Natural killer cell (primary cell): ENCODE measurements around the gene HNRNPU. TPM values are rescaled to one million over a fixed set of nuclear protein-coding genes. Genes with fewer than 3 reads are reported as not detected.

Experiments
- ATAC-seq, 3 donors: fragments of 150-1000 bp in 2 of 3; fragments of 200-7000 bp in 1 of 3; cut with Tn5 transposase; 1 replicate in 1 of 3; 2 replicates in 2 of 3; pipeline ENCODE4 v1.10.0; 2021; ENCODE audit warnings: mild to moderate bottlenecking in 2 of 3, moderate library complexity in 2 of 3
- DNase-seq, 2 donors: peaks; one replicate each; pipeline versions ENCODE4 v3.0.0 to v3.0.0-alpha.2; 2013 to 2021; ENCODE audit warnings: mixed read lengths in 1 of 2
- H3K27ac ChIP-seq: one replicate; pipeline ENCODE4 v1.5.1; 2013; ENCODE audit warnings: mild to moderate bottlenecking, low read length
- H3K27me3 ChIP-seq: one replicate; pipeline ENCODE4 v1.6.1; 2013; ENCODE audit warnings: low read length; ENCODE audit not compliant: control insufficient read depth, insufficient read depth
- H3K36me3 ChIP-seq: one replicate; pipeline ENCODE4 v1.6.1; 2013; ENCODE audit warnings: low read length; ENCODE audit not compliant: control insufficient read depth, insufficient read depth
- H3K4me1 ChIP-seq: one replicate; pipeline ENCODE4 v1.6.1; 2013; ENCODE audit warnings: low read length; ENCODE audit not compliant: control insufficient read depth, insufficient read depth
- H3K4me3 ChIP-seq: one replicate; pipeline ENCODE4 v1.5.1; 2013; ENCODE audit warnings: low read length
- H3K9me3 ChIP-seq: one replicate; pipeline ENCODE4 v1.6.1; 2013; ENCODE audit warnings: low read length; ENCODE audit not compliant: control insufficient read depth, insufficient read depth
- H3K27ac Mint-ChIP-seq, 2 donors: one replicate each; pipeline ENCODE4 v1.8.0; 2022; ENCODE audit warnings: mild to moderate bottlenecking in 2 of 2, mixed read lengths in 2 of 2, moderate library complexity in 1 of 2
- H3K27me3 Mint-ChIP-seq, 2 donors: one replicate each; pipeline ENCODE4 v1.8.0; 2022; ENCODE audit warnings: low read depth in 2 of 2, mixed read lengths in 2 of 2
- H3K36me3 Mint-ChIP-seq: one replicate; pipeline ENCODE4 v1.8.0; 2022; ENCODE audit warnings: mixed read lengths
- H3K4me1 Mint-ChIP-seq, 2 donors: one replicate each; pipeline ENCODE4 v1.8.0; 2022; ENCODE audit warnings: mixed read lengths in 2 of 2
- H3K4me3 Mint-ChIP-seq: one replicate; pipeline ENCODE4 v1.8.0; 2022; ENCODE audit warnings: mild to moderate bottlenecking, moderate library complexity, mixed read lengths
- H3K9me3 Mint-ChIP-seq, 2 donors: one replicate each; pipeline ENCODE4 v1.8.0; 2022; ENCODE audit warnings: mixed read lengths in 2 of 2
- WGBS: methylation state at CpG from one replicate; pipeline ENCODE4 v1.1.7; 2013; ENCODE audit warnings: missing lambda C conversion rate; ENCODE audit not compliant: insufficient coverage; 5-methylcytosine and 5-hydroxymethylcytosine counted together
- intact Hi-C: fragments of 100-400 bp; cut with micrococcal nuclease; formaldehyde crosslinking; loops from one replicate; pipeline ENCODE4 v1.14.2; 2022
- total RNA-seq, 4 donors: library from RNA; stranded (reverse); fragments of 120-200 nt in 1 of 4; gene quantifications; one replicate each; pipeline versions ENCODE4 v1.2.3 to v1.2.4, GENCODE V29; 2013 to 2022
- TF ChIP-seq, protein P1 (sequence below): fragments of 200-600 bp; IDR thresholded peaks from one replicate; pipeline ENCODE4 v1.8.0; 2022; ENCODE audit warnings: antibody characterized with exemption

HNRNPU gene
- total RNA-seq, 3 donors from 2014 or later (not counting 1 experiment from before 2014, with no cell fraction given): 467 to 603 (median 504) TPM

DNA sequence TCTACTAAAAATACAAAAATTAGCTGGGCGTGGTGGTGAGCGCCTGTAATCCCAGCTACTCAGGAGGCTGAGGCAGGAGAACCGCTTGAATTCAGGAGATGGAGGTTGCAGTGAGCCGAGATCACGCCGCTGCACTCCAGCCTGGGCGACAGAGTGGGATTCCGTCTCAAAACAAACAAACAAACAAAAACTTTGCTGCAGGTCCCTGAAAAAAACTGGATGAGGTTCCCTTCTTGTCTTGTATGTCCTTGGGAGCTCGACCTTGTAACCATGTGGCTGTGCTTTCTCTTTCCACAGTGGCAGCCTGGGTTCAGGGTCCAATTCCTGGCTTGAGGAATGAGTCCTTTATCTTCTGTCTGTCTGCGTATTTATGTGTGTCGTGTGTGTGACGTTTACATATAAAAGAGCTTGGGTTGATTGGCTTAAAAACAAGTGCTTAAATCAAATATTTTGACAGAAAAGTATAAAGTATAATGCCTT is 46.9 kb downstream of the HNRNPU start:
- intact Hi-C loops: no loop called here
- Histone ChIP-seq H3K4me3 (no peak overlapping the region), H3K9me3 (no peaks in the 10 kb centered on the region), H3K36me3 (no peaks in the 10 kb centered on the region), H3K27me3 (no peaks in the 10 kb centered on the region), H3K27ac (no peak overlapping the region), H3K4me1 (peaks cover 4% of the 10 kb centered on the region)
- TF ChIP-seq, protein P1, sequence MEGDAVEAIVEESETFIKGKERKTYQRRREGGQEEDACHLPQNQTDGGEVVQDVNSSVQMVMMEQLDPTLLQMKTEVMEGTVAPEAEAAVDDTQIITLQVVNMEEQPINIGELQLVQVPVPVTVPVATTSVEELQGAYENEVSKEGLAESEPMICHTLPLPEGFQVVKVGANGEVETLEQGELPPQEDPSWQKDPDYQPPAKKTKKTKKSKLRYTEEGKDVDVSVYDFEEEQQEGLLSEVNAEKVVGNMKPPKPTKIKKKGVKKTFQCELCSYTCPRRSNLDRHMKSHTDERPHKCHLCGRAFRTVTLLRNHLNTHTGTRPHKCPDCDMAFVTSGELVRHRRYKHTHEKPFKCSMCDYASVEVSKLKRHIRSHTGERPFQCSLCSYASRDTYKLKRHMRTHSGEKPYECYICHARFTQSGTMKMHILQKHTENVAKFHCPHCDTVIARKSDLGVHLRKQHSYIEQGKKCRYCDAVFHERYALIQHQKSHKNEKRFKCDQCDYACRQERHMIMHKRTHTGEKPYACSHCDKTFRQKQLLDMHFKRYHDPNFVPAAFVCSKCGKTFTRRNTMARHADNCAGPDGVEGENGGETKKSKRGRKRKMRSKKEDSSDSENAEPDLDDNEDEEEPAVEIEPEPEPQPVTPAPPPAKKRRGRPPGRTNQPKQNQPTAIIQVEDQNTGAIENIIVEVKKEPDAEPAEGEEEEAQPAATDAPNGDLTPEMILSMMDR: no peak
- peaks cover 6 to 13% of the 10 kb centered on the region in 2 donors for H3K27me3 Mint-ChIP-seq
- no peaks in the 10 kb centered on the region for H3K9me3 Mint-ChIP-seq
- no peak overlapping the region for H3K4me3 Mint-ChIP-seq
- H3K4me1 Mint-ChIP-seq: peaks cover 0 to 7% of the 10 kb centered on the region in 2 donors
- ATAC-seq (no peak), DNase-seq (no peak)
- no peaks in the 10 kb centered on the region for H3K36me3 Mint-ChIP-seq
- WGBS: 94% methylated on average over 12 of the region's 12 CpGs
- H3K27ac Mint-ChIP-seq: no peak overlapping the region

DNA sequence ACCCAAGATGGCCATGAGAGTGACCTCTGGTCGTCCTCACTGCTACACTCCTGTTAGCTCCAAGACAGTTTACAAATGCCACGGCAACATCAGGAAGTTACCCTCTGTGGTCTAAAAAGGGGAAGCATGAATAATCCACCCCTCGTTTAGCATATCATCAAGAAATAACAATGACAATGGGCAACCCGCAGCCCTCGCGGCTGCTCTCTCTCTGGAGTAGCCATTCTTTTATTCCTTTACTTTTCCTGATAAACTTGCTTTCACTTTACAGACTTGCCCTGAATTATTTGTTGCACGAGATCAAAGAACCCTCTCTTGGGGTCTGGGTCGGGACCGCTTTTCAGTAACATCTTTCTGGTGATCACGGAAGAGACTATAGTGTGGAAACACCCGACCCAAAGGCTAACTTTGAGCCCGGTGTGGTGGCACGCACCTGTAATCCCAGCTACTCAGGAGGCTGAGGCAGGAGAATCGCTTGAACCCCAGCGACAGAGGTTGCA is 48.7 kb downstream of the HNRNPU start:
- DNase-seq: no peak

DNA sequence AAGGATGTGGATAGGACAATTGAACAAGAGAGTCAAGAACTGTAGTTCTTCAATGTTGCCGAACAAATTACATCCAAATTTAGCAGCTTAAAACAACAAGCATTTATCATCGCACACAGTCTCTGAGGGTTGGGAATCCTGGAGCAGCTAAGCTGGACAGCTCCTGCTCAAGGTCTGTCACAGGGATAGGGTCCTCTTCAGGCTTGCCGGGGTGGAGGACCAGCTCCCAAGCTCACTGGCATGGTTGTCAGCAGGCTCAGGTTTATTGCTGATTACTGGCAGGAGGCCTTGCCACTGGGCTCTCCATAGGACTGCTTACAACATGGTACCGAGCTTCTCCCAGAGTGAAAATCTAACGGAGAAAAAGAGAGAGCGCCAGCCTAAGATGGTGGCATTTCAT is 51.0 kb downstream of the HNRNPU start:
- Mint-ChIP-seq H3K4me1 (peaks cover 0 to 7% of the 10 kb centered on the region in 2 donors), H3K9me3 (no peaks in the 10 kb centered on the region), H3K27ac (no peak overlapping the region), H3K27me3 (peaks cover 6 to 13% of the 10 kb centered on the region in 2 donors), H3K4me3 (no peak overlapping the region), H3K36me3 (no peaks in the 10 kb centered on the region)
- TF ChIP-seq, protein P1: no peak
- H3K27me3 ChIP-seq: no peaks in the 10 kb centered on the region
- DNase-seq (no peak), ATAC-seq (no peak)
- intact Hi-C loops: no loop called here
- H3K36me3 ChIP-seq: no peaks in the 10 kb centered on the region
- WGBS: 89% methylated on average over 5 of the region's 6 CpGs
- peaks cover 4% of the 10 kb centered on the region for H3K4me1 ChIP-seq
- no peak overlapping the region for H3K27ac ChIP-seq
- H3K9me3 ChIP-seq: no peaks in the 10 kb centered on the region
- no peak overlapping the region for H3K4me3 ChIP-seq

More for the DNA sequence above, 48.7 kb downstream of the HNRNPU start:
- peaks cover 0 to 7% of the 10 kb centered on the region in 2 donors for H3K4me1 Mint-ChIP-seq
- no peaks in the 10 kb centered on the region for H3K36me3 Mint-ChIP-seq
- Histone ChIP-seq H3K36me3 (no peaks in the 10 kb centered on the region), H3K9me3 (no peaks in the 10 kb centered on the region), H3K4me1 (peaks cover 4% of the 10 kb centered on the region), H3K4me3 (peak overlapping the region; percentile 14), H3K27me3 (no peaks in the 10 kb centered on the region), H3K27ac (no peak overlapping the region)
- no peaks in the 10 kb centered on the region for H3K9me3 Mint-ChIP-seq
- H3K4me3 Mint-ChIP-seq: peak overlapping the region; percentile 61
- WGBS: 35% methylated on average over 15 of the region's 15 CpGs
- ATAC-seq: peak in 1 of 3 donors; percentile 37
- H3K27ac Mint-ChIP-seq: peak overlapping the region in 1 of 2 donors; percentile 64
- intact Hi-C loops: no loop called here
- peaks cover 6 to 13% of the 10 kb centered on the region in 2 donors for H3K27me3 Mint-ChIP-seq
- TF ChIP-seq, protein P1: no peak

DNA sequence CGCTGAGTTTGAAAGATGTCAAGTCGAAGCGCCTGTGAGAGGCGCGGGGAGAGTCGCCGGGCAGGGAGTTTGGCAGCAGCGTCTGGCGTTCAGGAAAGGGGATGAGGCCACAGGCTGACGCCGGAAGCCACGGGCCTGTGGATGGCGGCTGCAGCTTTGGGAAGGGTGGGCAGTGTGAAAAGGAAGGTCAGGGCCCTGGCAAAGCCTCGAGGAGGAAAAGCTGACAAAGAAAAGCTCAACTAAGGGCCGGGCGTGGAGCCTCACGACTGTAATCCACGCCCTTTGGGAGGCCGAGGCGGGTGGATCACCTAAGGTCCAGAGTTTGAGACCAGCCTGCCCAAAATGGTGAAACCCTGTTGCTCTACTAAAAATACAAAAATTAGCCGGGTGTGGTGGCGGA is 54.1 kb downstream of the HNRNPU start:
- no peak overlapping the region for H3K4me3 ChIP-seq

More for the DNA sequence above, 54.1 kb downstream of the HNRNPU start:
- Mint-ChIP-seq H3K4me1 (no peaks in the 10 kb centered on the region), H3K4me3 (no peak overlapping the region), H3K27ac (no peak overlapping the region), H3K9me3 (no peaks in the 10 kb centered on the region), H3K27me3 (peaks cover 3 to 6% of the 10 kb centered on the region in 2 donors), H3K36me3 (no peaks in the 10 kb centered on the region)
- 84% methylated on average over 22 of the region's 22 CpGs for WGBS
- Histone ChIP-seq H3K36me3 (no peaks in the 10 kb centered on the region), H3K4me1 (no peaks in the 10 kb centered on the region), H3K27me3 (no peaks in the 10 kb centered on the region), H3K27ac (no peak overlapping the region), H3K9me3 (no peaks in the 10 kb centered on the region)
- ATAC-seq: no peak
- no peak for DNase-seq
- TF ChIP-seq, protein P1: no peak
- intact Hi-C loops: no loop called here
